Measurements from ENCODE around the gene HEMK1. TPM values are rescaled to one million over a fixed set of nuclear protein-coding genes. Genes with fewer than 3 reads are reported as not detected.

HEMK1 gene
- total and polyA plus RNA-seq, 4 donors: 3.7 to 9.5 (median 8.9) TPM

DNA sequence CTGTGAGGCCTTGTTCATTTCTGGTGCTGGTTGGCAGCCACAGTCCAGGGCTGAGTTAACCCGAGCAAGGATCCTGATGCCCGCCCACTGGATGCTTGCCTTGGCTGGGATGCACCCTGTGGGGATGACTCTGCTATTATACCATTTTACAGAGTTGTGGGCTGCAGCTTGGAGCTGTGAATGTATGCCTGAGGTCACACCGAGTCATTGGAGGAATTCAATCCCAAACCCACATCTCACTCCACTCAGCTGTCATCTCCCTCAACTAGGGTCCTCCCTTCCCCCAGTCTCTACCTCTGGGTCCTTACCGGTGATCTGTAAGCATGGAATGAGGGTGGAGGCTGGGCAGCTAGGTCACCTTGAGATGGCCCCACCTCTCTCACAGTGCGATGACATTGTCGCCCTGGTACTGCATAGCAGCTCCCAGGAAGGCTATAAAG lies 69.8 kb downstream of the HEMK1 start (continued):
- TF ChIP-seq, protein P1, sequence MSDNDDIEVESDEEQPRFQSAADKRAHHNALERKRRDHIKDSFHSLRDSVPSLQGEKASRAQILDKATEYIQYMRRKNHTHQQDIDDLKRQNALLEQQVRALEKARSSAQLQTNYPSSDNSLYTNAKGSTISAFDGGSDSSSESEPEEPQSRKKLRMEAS (IDR thresholded peaks at IDR 0.05): no peak
- TF ChIP-seq HNF4A (conservative IDR thresholded peaks at IDR 0.05) (no peak), RXRA (IDR thresholded peaks at IDR 0.05) (no peak), GABPA (IDR thresholded peaks at IDR 0.05 in 1 of 2, conservative IDR thresholded peaks at IDR 0.05 in 1 of 2) (no peak)

DNA sequence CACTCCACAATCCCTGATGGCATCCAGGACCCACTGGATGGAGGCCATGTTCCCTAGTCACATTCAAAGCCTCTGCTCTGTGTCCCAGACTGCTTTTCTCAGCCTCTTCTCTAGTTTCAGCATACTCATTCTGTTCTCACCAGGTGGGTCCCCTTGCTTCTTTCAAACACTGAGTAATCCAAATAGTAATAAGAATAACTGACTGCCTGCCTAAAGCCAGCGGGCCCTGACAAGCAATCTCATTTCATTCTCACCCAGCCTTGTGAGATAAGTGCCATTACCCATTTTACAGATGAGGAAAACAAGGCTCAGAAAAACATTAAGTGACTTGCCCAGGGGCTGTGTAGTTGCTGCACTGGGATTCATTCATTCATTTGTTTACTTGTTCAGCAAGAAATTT lies 73.1 kb downstream of the HEMK1 start:
- no peaks in the 10 kb centered on the region for H3K27me3 ChIP-seq (ENCODE audit: control insufficient read depth in 4 of 4, insufficient read depth in 4 of 4, low read length in 3 of 4)
- TF ChIP-seq TAF1 (conservative IDR thresholded peaks at IDR 0.05) (no peak), FOXA1 (IDR thresholded peaks at IDR 0.05) (no peak), RAD21 (IDR thresholded peaks at IDR 0.05) (no peak), EGR1 (IDR thresholded peaks at IDR 0.05; ENCODE audit: low read depth in 2 of 2) (no peak), HNF4G (IDR thresholded peaks at IDR 0.05) (no peak), GABPA (IDR thresholded peaks at IDR 0.05 in 1 of 2, conservative IDR thresholded peaks at IDR 0.05 in 1 of 2) (no peak), HNF4A (conservative IDR thresholded peaks at IDR 0.05) (no peak), RXRA (IDR thresholded peaks at IDR 0.05) (no peak), FOXA2 (IDR thresholded peaks at IDR 0.05) (no peak), YY1 (IDR thresholded peaks at IDR 0.05) (no peak), JUND (IDR thresholded peaks at IDR 0.05) (no peak), NR2F2 (IDR thresholded peaks at IDR 0.05) (no peak), SP1 (IDR thresholded peaks at IDR 0.05) (no peak)
- TF ChIP-seq, protein P2, sequence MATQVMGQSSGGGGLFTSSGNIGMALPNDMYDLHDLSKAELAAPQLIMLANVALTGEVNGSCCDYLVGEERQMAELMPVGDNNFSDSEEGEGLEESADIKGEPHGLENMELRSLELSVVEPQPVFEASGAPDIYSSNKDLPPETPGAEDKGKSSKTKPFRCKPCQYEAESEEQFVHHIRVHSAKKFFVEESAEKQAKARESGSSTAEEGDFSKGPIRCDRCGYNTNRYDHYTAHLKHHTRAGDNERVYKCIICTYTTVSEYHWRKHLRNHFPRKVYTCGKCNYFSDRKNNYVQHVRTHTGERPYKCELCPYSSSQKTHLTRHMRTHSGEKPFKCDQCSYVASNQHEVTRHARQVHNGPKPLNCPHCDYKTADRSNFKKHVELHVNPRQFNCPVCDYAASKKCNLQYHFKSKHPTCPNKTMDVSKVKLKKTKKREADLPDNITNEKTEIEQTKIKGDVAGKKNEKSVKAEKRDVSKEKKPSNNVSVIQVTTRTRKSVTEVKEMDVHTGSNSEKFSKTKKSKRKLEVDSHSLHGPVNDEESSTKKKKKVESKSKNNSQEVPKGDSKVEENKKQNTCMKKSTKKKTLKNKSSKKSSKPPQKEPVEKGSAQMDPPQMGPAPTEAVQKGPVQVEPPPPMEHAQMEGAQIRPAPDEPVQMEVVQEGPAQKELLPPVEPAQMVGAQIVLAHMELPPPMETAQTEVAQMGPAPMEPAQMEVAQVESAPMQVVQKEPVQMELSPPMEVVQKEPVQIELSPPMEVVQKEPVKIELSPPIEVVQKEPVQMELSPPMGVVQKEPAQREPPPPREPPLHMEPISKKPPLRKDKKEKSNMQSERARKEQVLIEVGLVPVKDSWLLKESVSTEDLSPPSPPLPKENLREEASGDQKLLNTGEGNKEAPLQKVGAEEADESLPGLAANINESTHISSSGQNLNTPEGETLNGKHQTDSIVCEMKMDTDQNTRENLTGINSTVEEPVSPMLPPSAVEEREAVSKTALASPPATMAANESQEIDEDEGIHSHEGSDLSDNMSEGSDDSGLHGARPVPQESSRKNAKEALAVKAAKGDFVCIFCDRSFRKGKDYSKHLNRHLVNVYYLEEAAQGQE (IDR thresholded peaks at IDR 0.05): no peak
- TF ChIP-seq, protein P1 (IDR thresholded peaks at IDR 0.05): no peak
- TF ChIP-seq, protein P3, sequence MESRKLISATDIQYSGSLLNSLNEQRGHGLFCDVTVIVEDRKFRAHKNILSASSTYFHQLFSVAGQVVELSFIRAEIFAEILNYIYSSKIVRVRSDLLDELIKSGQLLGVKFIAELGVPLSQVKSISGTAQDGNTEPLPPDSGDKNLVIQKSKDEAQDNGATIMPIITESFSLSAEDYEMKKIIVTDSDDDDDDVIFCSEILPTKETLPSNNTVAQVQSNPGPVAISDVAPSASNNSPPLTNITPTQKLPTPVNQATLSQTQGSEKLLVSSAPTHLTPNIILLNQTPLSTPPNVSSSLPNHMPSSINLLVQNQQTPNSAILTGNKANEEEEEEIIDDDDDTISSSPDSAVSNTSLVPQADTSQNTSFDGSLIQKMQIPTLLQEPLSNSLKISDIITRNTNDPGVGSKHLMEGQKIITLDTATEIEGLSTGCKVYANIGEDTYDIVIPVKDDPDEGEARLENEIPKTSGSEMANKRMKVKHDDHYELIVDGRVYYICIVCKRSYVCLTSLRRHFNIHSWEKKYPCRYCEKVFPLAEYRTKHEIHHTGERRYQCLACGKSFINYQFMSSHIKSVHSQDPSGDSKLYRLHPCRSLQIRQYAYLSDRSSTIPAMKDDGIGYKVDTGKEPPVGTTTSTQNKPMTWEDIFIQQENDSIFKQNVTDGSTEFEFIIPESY (IDR thresholded peaks at IDR 0.05): no peak
- TF ChIP-seq, protein P4, sequence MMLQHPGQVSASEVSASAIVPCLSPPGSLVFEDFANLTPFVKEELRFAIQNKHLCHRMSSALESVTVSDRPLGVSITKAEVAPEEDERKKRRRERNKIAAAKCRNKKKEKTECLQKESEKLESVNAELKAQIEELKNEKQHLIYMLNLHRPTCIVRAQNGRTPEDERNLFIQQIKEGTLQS (IDR thresholded peaks at IDR 0.05): no peak
- TF ChIP-seq, protein P5, sequence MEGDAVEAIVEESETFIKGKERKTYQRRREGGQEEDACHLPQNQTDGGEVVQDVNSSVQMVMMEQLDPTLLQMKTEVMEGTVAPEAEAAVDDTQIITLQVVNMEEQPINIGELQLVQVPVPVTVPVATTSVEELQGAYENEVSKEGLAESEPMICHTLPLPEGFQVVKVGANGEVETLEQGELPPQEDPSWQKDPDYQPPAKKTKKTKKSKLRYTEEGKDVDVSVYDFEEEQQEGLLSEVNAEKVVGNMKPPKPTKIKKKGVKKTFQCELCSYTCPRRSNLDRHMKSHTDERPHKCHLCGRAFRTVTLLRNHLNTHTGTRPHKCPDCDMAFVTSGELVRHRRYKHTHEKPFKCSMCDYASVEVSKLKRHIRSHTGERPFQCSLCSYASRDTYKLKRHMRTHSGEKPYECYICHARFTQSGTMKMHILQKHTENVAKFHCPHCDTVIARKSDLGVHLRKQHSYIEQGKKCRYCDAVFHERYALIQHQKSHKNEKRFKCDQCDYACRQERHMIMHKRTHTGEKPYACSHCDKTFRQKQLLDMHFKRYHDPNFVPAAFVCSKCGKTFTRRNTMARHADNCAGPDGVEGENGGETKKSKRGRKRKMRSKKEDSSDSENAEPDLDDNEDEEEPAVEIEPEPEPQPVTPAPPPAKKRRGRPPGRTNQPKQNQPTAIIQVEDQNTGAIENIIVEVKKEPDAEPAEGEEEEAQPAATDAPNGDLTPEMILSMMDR (IDR thresholded peaks at IDR 0.05; ENCODE audit: low read depth, low read length, missing input control): no peak
- no peak for DNase-seq (ENCODE audit: low spot score)
- H3K36me3 ChIP-seq (ENCODE audit: control insufficient read depth in 4 of 4, insufficient read depth in 3 of 4, low read depth in 1 of 4, low read length in 3 of 4): peaks cover 4 to 64% (median 18%) of the 10 kb centered on the region in 4 donors
- H3K9me3 ChIP-seq (ENCODE audit: control insufficient read depth in 4 of 4, low read length in 3 of 4): no peaks in the 10 kb centered on the region
- H3K4me3 ChIP-seq (ENCODE audit: low read depth in 1 of 3, low read length in 3 of 3): no peak overlapping the region
- H3K27ac ChIP-seq (ENCODE audit: low read depth in 1 of 2, low read length in 2 of 2): no peak overlapping the region
- H3K9ac ChIP-seq (ENCODE audit: low read depth in 1 of 2, low read length in 2 of 2): no peak overlapping the region
- no peaks in the 10 kb centered on the region for H3K4me1 ChIP-seq (ENCODE audit: control insufficient read depth in 4 of 4, insufficient read depth in 4 of 4, low read length in 3 of 4)
- WGBS: 96% methylated on average over 1 of the region's 1 CpG

All from liver (tissue), 9 donors.